Renal pelvis (tissue), 4 donors: ENCODE results near the gene PRIM2. TPM values are rescaled to one million over a fixed set of nuclear protein-coding genes. Genes with fewer than 3 reads are reported as not detected.
A peak's percentile ranks its signal among the peaks of the same experiment; 100 is the strongest.
"Not testable (repeated sequence)": the region's sequence is repeated elsewhere in the genome, so short reads cannot be mapped to it uniquely, and the experiment has no call there.

Source experiments
- DNase-seq: peaks from one replicate; pipeline ENCODE4 v3.0.0-alpha.2; 2013
- polyA plus RNA-seq, 3 donors: library from polyadenylated mRNA; unstranded; fragments of 120-200 nt; gene quantifications; one replicate each; pipeline ENCODE4 v1.2.1, GENCODE V29; 2013; ENCODE audit not compliant: insufficient read length in 3 of 3

PRIM2 gene
- polyA plus RNA-seq, 3 donors, result 16.5 to 17.8 (median 16.6) TPM

DNA sequence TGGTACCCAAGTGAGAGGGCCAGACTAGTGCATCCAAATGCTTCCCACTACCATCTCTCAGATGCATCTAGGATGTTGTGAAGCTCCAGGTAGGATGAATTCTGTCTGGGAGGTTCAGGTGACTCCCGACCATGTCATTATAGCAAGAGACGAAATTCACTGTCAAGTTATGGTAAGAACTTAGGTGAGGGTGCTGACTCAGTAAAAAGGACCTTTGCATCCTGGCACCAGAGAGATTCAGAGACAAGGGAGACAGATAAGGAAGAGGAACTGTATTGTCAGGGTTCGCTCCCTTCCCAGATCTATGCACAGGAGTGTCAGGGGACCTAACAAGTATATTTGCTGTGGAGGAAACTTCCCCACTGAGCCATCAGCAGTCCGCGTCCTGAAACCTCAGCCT lies 11.2 kb upstream of the PRIM2 start:
- no peak for DNase-seq

DNA sequence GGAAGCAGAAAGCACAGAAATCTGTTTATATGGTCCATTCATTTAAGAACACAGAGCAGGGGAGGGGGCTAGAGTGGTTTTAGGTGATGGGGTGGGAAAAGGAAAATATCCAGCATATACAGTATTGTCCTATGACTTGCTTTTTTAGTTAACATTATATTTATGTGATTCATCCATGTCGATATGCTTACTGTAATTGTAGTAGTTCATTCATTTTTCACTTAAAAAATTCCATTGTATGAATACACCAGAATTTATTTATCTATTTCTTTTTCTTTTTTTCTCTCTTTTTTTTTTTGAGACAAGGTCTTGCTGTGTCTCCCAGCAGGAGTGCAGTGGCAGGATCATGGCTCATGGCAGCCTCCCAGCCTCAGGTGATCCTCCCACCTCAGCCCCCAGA lies 9.6 kb upstream of the PRIM2 start:
- no peak for DNase-seq

- not testable (repeated sequence) for DNase-seq
Observed at GRCh38 chr6:57308755-57309154, 8.7 kb upstream of the PRIM2 start.

GRCh38 chr6:57310095-57310816 lies 7.2 kb upstream of the PRIM2 start:
- not testable (repeated sequence) for DNase-seq

- no peak for DNase-seq
Observed at GRCh38 chr6:57310817-57311157, 6.6 kb upstream of the PRIM2 start.

- DNase-seq, result not testable (repeated sequence)
Observed at GRCh38 chr6:57311300-57312003, 6.0 kb upstream of the PRIM2 start.

DNA sequence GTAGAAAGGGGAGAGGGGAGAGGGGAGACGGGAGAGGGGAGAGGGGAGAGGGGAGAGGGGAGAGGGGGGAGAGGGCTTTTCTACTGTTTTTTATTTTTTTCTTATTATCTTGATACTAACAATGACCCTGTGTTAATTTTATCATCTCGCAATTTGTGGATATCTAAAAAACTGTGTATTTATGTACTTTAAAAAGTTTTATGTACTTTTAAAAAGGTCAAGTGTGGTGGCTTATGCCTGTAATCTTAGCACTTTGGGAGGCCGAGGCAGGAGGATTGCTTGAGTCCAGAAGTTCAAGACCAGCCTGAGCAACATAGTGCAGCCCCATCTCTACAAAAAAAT lies 5.5 kb upstream of the PRIM2 start:
- DNase-seq, result no peak

- DNase-seq, result no peak
Observed at GRCh38 chr6:57313009-57313408, 4.4 kb upstream of the PRIM2 start.

DNA sequence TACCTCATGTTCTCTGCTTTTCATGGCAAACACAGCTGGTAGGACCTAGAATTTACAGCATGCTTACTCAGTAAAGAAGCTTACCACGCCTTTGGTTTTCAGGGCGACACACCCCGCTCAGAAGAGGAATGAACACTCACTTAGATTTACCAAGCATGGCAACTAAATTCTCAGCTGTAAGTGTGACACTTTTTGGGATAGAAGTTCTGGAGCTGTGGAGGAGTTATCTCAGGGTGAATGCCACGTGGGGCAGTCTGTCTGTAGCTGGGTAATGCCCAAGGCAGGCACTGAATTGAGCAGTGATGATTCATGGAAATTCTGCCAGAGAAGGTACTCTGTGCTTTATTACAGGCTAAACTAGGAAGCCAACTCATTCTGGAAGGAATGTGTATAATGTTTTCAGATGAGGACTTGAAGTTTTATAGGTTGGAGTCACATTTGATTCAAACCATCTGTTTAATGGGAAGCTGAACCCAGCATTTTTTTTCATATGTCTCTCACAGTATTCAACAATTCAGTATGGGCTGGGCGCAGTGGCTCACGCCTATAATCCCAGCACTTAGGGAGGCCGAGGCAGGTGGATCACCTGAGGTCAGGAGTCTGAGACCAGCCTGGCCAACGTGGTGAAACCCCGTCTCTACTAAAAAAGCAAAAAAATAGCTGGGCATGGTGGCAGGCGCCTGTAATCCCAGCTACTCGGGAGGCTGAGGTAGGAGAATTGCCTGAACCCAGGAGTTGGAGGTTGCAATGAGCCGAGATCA lies 3.5 kb upstream of the PRIM2 start:
- peak; percentile 73 for DNase-seq

DNA sequence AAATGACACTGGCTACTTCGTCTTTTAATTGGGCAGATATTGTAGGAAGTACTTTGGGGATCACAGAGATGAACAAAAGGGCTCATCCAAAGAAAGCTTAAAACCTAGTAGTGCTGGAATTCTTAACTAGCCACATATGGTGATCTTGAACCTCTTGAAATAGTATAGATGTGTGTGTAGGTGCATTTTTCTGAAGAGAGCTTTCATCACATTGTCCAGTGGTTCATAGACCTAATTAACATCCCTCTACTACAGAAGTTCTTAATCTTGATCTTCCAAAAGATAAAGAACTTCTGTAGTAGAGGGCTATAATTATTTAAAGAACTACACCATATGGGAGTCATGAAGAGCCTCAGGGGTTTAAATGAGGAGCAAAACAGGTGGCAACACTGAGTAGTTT lies 2.3 kb upstream of the PRIM2 start:
- no peak for DNase-seq

DNA sequence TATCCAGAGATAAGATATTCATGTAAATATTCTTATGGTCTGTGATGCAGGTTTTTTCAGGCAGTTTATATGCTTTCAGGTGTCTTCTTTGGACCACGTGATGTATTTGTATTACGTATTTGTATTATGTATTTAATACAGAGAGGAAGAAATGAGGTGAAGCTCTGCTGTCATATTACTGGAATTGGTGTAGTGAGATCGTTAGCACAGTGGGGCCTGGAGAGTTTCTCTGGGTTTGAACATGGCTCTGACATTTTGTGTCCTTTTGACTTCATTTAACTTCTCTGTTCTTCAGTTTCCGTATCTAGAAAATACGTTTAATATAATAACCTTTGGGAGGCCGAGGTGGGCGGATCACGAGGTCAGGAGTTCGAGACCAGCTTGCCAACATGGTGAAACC lies 1.6 kb upstream of the PRIM2 start:
- DNase-seq, result no peak

GRCh38 chr6:57316581-57317059 lies 810 bp upstream of the PRIM2 start:
- DNase-seq, result peak; percentile 91

GRCh38 chr6:57324538-57324937 lies 7.1 kb downstream of the PRIM2 start:
- DNase-seq, result no peak

DNA sequence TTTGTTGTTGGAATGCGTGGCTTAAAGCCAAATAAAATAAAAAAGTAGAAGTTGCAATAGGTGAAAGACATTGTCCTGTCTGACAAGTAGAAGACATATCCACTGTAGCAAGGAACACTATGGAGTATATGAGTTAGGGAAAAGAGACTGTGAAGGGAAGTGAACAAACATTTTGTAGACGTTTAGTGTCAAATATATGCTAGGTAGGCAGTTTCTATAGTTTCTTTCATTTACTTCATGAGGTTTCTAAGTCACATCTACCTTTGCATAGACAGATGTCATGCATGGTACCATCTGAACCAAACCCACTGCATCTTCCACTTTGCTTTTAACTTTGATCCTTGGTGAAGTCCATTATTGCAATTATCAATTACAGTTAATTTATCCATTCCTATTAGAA lies 9.9 kb downstream of the PRIM2 start:
- DNase-seq, result no peak

GRCh38 chr6:57328074-57328473 lies 10.6 kb downstream of the PRIM2 start:
- DNase-seq, result no peak

GRCh38 chr6:57329933-57330332 lies 12.5 kb downstream of the PRIM2 start:
- DNase-seq, result no peak

DNA sequence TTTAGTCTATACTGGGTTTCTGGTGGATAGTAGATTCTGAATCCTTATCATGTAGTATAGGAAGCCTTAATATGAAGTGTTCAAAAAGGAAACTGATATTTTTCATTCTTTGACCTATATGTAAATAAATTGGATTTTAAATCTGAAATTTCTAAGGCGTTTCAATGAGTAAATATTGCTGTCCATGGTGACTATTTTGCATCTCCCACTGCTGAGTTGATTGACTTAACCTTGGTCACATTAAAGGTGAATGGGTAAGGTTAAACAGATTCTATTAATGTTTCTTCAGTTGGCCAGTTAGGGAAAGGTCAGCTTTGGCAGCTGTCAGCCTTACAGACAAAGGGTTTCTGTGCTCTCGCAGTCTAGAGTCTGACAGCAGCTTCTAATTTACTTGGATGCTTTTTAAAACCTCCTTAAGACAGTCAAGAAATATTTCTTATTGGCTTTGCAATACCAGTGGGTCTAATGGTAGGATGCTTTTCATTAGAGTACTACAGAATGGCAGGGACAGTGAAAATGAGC lies 24.8 kb downstream of the PRIM2 start:
- DNase-seq, result no peak

DNA sequence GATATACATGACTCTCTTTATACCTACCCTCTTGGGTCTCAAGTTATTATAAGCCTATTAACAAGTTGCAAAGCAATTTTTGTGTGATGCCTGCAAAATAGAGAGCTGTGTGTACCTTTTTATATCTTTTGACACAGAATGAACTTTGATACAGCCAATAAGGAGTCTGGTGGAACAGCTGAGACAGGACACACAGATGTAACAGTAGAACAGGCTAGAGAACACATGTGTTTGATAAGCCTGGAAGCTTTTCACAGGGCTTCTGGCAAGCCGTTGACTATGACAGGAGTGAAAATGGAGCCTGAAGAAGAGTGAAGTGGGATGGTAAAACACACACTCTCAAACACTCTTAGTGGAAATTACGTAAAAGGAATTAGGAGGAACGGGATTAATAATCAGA lies 25.9 kb downstream of the PRIM2 start:
- not testable (repeated sequence) for DNase-seq

- DNase-seq, result not testable (repeated sequence)
Observed at GRCh38 chr6:57346715-57347114, 29.3 kb downstream of the PRIM2 start.

DNA sequence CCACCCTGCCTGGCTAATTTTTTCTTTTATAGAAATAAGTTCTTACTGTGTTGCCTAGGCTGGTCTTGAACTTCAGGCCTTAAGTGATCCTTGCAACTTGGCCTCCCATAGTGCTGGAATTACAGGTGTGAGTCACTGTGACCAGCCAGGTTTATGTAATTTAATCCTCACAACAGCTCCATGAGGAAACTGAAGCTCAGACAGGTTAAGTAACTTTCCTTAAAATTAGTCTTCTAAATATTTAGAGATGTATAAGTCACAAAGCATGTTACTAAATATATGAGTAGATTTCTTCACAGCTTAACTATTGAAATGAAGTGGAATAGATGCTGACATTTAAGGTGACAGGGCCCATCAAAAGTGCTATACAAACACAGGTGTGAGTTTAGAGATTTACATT lies 30.2 kb downstream of the PRIM2 start:
- DNase-seq, result not testable (repeated sequence)

DNA sequence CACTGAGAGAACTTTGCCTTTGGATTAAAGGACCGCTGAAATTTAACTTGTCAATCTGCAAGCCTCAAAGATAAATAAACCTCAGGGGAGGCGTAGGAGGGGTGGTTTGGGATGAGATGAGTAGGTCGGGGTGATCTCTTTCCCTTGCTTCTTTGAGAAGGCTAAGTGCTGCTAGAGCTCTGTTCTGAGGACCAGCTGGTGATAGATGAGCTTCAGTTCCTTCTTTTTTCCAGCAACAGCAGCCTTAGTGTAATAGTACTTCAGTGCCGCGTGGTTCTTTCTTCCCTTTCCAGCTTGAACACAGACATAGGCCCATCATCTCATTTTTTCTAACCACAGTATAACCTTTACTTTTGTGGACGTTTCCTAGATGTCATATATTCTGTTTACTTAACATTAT lies 33.0 kb downstream of the PRIM2 start:
- not testable (repeated sequence) for DNase-seq

DNA sequence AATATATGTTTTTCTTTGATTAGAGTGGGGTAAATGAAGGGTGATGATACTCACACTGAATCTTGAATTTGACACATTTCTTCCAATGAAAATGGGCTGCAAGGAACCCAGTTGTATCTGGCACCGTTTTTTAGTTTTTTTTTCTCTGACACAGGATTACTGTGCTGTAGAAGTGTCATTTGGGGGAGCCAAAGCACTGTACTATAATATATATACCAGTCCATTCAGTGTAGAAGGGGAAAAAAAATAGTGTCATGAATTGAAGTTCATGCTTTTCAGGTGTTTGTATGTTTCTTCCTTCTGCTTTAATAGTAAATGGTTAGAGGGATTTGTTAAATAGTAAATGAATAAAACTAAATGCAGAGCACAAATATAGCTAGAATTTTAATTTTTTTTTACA lies 35.2 kb downstream of the PRIM2 start:
- not testable (repeated sequence) for DNase-seq

- DNase-seq, result not testable (repeated sequence)
Observed at GRCh38 chr6:57358319-57358718, 40.9 kb downstream of the PRIM2 start.
